ENCODE results near the gene ANKH.

ANKH gene

GRCh38 chr5:14659821-14660607, 211.6 kb downstream of the ANKH start:
- DNase-seq = no peak

GRCh38 chr5:14656898-14657297, 214.7 kb downstream of the ANKH start:
- DNase-seq = no peak

DNA sequence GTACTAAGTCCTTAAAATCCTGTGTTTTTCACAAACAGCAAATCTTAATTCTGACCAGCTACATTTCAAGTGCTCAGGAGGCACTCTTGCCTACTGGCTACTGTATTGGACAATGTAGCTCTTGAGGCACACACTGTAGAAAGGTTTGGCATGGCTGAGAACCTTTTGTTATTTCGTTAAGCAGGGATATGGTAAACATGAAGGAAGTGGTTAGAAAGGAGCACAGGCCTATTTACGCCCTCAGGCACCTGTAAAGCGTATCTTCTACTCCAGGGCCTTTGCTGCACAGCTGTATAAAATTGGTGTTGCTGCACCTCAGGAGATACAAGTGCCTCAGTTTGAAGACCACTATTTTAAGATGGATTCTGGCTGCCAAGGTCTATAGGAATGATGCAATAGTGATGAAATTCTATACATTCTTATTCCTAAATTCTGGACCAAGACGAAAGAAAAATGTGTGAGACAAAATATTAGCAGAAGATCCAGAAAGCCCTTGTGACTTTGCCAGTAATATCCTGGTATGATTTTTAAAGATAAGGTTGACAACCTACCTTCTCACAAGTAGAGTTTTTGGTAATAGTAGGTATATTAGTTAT, 216.3 kb downstream of the ANKH start:
- no peak for DNase-seq

Measured in Kasumi-1 (cell line).